ENCODE data around the gene RNF224.
A peak's percentile ranks its signal among the peaks of the same experiment; 100 is the strongest.

Gene RNF224

GRCh38 chr9:137251194-137251461 is 23.8 kb downstream of the RNF224 start, which contains the start of gene STPG3:
TSS of gene STPG3 (plus strand) at chr9:137251286. CDS start at chr9:137251287, 1 bp downstream.
- H3K9ac ChIP-seq: no peak within 1 kb of the TSS
- H3K36me3 ChIP-seq (ENCODE audit: insufficient read depth): no peaks in the 10 kb centered on the region
- H4K20me1 ChIP-seq (ENCODE audit: insufficient read depth): no peaks in the 10 kb centered on the region
- H2AFZ ChIP-seq (ENCODE audit: low read depth): no peak within 1 kb of the TSS
- H3K4me1 ChIP-seq (ENCODE audit: low read depth, poor library complexity, severe bottlenecking): peaks cover 9% of the 10 kb centered on the region
- no peak within 1 kb of the TSS for H3K4me2 ChIP-seq
- TF ChIP-seq CTCF (conservative IDR thresholded peaks at IDR 0.05; ENCODE audit: low read depth, low read length): no peak
- peaks cover 5% of the 10 kb centered on the region for H3K79me2 ChIP-seq (ENCODE audit: insufficient read depth, low read depth)
- no peak within 1 kb of the TSS for H3K27ac ChIP-seq
- H3K4me3 ChIP-seq (IDR thresholded peaks at IDR 0.05; ENCODE audit: insufficient read depth, low read depth, low read length): no peak within 1 kb of the TSS
- no peaks in the 10 kb centered on the region for H3K27me3 ChIP-seq (ENCODE audit: insufficient read depth, low read depth)

- peaks cover 15% of the 10 kb centered on the region for H3K4me1 ChIP-seq (ENCODE audit: low read depth, poor library complexity, severe bottlenecking)
- no peak overlapping the region for H3K4me2 ChIP-seq
- no peak overlapping the region for H3K9ac ChIP-seq
These were observed 24.4 kb downstream of the RNF224 start for GRCh38 chr9:137251490-137252268.

GRCh38 chr9:137252555-137253506 is 25.5 kb downstream of the RNF224 start:
- Histone ChIP-seq H3K27ac (no peak overlapping the region), H3K27me3 (ENCODE audit: insufficient read depth, low read depth) (no peaks in the 10 kb centered on the region), H3K4me1 (ENCODE audit: low read depth, poor library complexity, severe bottlenecking) (peaks cover 17% of the 10 kb centered on the region), H3K4me2 (no peak overlapping the region), H3K36me3 (ENCODE audit: insufficient read depth) (no peaks in the 10 kb centered on the region), H3K9ac (no peak overlapping the region), H4K20me1 (ENCODE audit: insufficient read depth) (no peaks in the 10 kb centered on the region), H2AFZ (ENCODE audit: low read depth) (no peak overlapping the region), H3K79me2 (ENCODE audit: insufficient read depth, low read depth) (peaks cover 13% of the 10 kb centered on the region), H3K4me3 (IDR thresholded peaks at IDR 0.05; ENCODE audit: insufficient read depth, low read depth, low read length) (no peak overlapping the region)
- TF ChIP-seq CTCF (conservative IDR thresholded peaks at IDR 0.05; ENCODE audit: low read depth, low read length): no peak

More at GRCh38 chr9:137251490-137252268, 24.4 kb downstream of the RNF224 start:
- Histone ChIP-seq H3K27me3 (ENCODE audit: insufficient read depth, low read depth) (no peaks in the 10 kb centered on the region), H4K20me1 (ENCODE audit: insufficient read depth) (no peaks in the 10 kb centered on the region), H3K4me3 (IDR thresholded peaks at IDR 0.05; ENCODE audit: insufficient read depth, low read depth, low read length) (no peak overlapping the region), H3K27ac (no peak overlapping the region), H3K36me3 (ENCODE audit: insufficient read depth) (no peaks in the 10 kb centered on the region), H3K79me2 (ENCODE audit: insufficient read depth, low read depth) (peaks cover 10% of the 10 kb centered on the region), H2AFZ (ENCODE audit: low read depth) (no peak overlapping the region)
- TF ChIP-seq CTCF (conservative IDR thresholded peaks at IDR 0.05; ENCODE audit: low read depth, low read length): no peak

GRCh38 chr9:137253717-137254623 is 26.7 kb downstream of the RNF224 start:
- H3K79me2 ChIP-seq (ENCODE audit: insufficient read depth, low read depth): peaks cover 15% of the 10 kb centered on the region
- H3K9ac ChIP-seq: no peak overlapping the region
- peak overlapping the region; percentile 82 for H3K4me2 ChIP-seq
- TF ChIP-seq CTCF (conservative IDR thresholded peaks at IDR 0.05; ENCODE audit: low read depth, low read length): no peak
- no peaks in the 10 kb centered on the region for H3K36me3 ChIP-seq (ENCODE audit: insufficient read depth)
- H3K4me1 ChIP-seq (ENCODE audit: low read depth, poor library complexity, severe bottlenecking): peaks cover 17% of the 10 kb centered on the region
- peak overlapping the region; percentile 99 for H2AFZ ChIP-seq (ENCODE audit: low read depth)
- H3K4me3 ChIP-seq (IDR thresholded peaks at IDR 0.05; ENCODE audit: insufficient read depth, low read depth, low read length): no peak overlapping the region
- no peaks in the 10 kb centered on the region for H3K27me3 ChIP-seq (ENCODE audit: insufficient read depth, low read depth)
- no peak overlapping the region for H3K27ac ChIP-seq
- no peaks in the 10 kb centered on the region for H4K20me1 ChIP-seq (ENCODE audit: insufficient read depth)

Data from KMS-11 (cell line).